ENCODE measurements around the gene TUG1. TPM values are rescaled to one million over a fixed set of nuclear protein-coding genes. Genes with fewer than 3 reads are reported as not detected.

TUG1 gene
- polyA plus RNA-seq, 1 of the 3 experiments (the other 2 are of a cell fraction) = 46.8 TPM

DNA sequence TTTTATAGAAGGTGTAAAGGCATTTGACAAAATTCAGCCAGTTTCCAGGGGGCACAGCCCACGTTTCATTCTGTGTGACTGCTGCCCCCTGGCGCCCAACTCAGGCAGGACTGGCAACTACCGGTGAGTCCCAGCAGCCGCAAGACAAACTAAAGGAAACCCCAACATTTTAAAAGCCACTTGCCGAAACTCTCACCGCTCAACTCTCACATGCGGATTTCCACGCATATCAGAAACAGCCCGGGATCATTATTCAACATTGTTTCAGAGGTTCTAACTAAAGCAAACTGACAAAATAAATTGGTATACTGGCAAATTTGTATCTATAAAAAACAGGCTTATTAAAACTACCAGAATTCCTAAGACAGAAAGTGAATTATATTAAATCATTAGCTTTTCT, 48.7 kb upstream of the TUG1 start:
- H3K27me3 ChIP-seq (ENCODE audit: insufficient read depth) = no peaks in the 10 kb centered on the region
- peak; percentile 84 for DNase-seq
- no peaks in the 10 kb centered on the region for H3K9me2 ChIP-seq
- no peaks in the 10 kb centered on the region; the same call in 1 of the 2 replicates for H3K9me3 ChIP-seq
- peaks cover 0 to 10% of the 10 kb centered on the region in 2 experiments; a peak in 1 of 4 replicates for H3K4me1 ChIP-seq (ENCODE audit: control insufficient read depth in 1 of 2, insufficient read depth in 2 of 2, low read depth in 1 of 2, low read length in 1 of 2)
- no peaks in the 10 kb centered on the region for H4K20me1 ChIP-seq (ENCODE audit: insufficient read depth)
- TF ChIP-seq, protein P1, sequence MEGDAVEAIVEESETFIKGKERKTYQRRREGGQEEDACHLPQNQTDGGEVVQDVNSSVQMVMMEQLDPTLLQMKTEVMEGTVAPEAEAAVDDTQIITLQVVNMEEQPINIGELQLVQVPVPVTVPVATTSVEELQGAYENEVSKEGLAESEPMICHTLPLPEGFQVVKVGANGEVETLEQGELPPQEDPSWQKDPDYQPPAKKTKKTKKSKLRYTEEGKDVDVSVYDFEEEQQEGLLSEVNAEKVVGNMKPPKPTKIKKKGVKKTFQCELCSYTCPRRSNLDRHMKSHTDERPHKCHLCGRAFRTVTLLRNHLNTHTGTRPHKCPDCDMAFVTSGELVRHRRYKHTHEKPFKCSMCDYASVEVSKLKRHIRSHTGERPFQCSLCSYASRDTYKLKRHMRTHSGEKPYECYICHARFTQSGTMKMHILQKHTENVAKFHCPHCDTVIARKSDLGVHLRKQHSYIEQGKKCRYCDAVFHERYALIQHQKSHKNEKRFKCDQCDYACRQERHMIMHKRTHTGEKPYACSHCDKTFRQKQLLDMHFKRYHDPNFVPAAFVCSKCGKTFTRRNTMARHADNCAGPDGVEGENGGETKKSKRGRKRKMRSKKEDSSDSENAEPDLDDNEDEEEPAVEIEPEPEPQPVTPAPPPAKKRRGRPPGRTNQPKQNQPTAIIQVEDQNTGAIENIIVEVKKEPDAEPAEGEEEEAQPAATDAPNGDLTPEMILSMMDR (IDR thresholded peaks at IDR 0.05) = peak; percentile 96
- TF ChIP-seq SMC3 (IDR thresholded peaks at IDR 0.05; ENCODE audit: low read depth, low read length) (peak; percentile 95), YY1 (IDR thresholded peaks at IDR 0.05; ENCODE audit: low read depth) (no peak), RAD21 (IDR thresholded peaks at IDR 0.05; ENCODE audit: low read length) (peak; percentile 89)
- ChIA-PET POLR2A (no interaction called here), CTCF (interaction anchor here (0.6 to 8.7 kb wide), 53 partner anchors 11 to 475 kb away, joined by 3 to 170 read pairs (median 4); partner anchors contain the start of gene SLC35E4)
- no peak overlapping the region for H3K27ac ChIP-seq (ENCODE audit: low read depth in 2 of 2, low read length in 1 of 2)
- no peak overlapping the region for H3K9ac ChIP-seq
- H3K79me2 ChIP-seq (ENCODE audit: insufficient read depth) = no peaks in the 10 kb centered on the region
- peak overlapping the region in 1 of 2 experiments; percentile 23; a peak in 1 of 4 replicates for H3K4me3 ChIP-seq (ENCODE audit: low read depth in 2 of 2, low read length in 1 of 2)
- H3F3A ChIP-seq (replicated peaks; ENCODE audit: insufficient read depth) = no peaks in the 10 kb centered on the region
- peaks cover 0 to 2% of the 10 kb centered on the region in 2 experiments for H3K36me3 ChIP-seq (replicated peaks in 1 of 2; ENCODE audit: control insufficient read depth in 1 of 2, insufficient read depth in 2 of 2, low read length in 1 of 2)
- 2% methylated on average over 9 of the region's 9 CpGs for WGBS (ENCODE audit: low lambda C conversion rate)
- H2AFZ ChIP-seq (ENCODE audit: low read depth) = peak overlapping the region; percentile 38; the same call in 1 of the 2 replicates
- H3K4me2 ChIP-seq = no peak overlapping the region

DNA sequence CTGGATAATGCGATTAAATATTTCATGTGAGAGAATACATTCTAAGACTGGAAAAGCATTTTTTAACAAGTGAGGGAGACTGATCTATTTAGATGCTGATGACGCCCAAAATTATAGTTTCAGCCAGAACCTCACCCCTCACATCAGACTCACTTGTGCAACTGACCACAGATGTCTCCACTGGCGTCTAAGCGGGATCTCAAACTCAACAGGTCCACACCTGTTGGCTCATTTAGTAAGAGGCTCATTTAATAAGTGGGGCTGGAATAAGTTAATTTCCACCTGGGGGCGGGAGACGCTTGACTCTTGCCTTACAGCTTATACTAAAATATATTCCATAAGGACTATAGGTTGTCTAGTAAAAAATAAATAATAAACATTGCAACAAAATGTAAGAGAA, 48.0 kb upstream of the TUG1 start:
- Histone ChIP-seq H3F3A (replicated peaks; ENCODE audit: insufficient read depth) (no peaks in the 10 kb centered on the region), H3K4me3 (ENCODE audit: low read depth in 2 of 2, low read length in 1 of 2) (no peak overlapping the region), H2AFZ (ENCODE audit: low read depth) (no peak overlapping the region), H3K9me2 (no peaks in the 10 kb centered on the region), H4K20me1 (ENCODE audit: insufficient read depth) (no peaks in the 10 kb centered on the region), H3K36me3 (replicated peaks in 1 of 2; ENCODE audit: control insufficient read depth in 1 of 2, insufficient read depth in 2 of 2, low read length in 1 of 2) (peaks cover 4 to 7% of the 10 kb centered on the region in 2 experiments), H3K9ac (no peak overlapping the region), H3K9me3 (no peaks in the 10 kb centered on the region; the same call in 1 of the 2 replicates), H3K79me2 (ENCODE audit: insufficient read depth) (no peaks in the 10 kb centered on the region), H3K27ac (ENCODE audit: low read depth in 2 of 2, low read length in 1 of 2) (no peak overlapping the region), H3K27me3 (ENCODE audit: insufficient read depth) (no peaks in the 10 kb centered on the region), H3K4me2 (no peak overlapping the region), H3K4me1 (ENCODE audit: control insufficient read depth in 1 of 2, insufficient read depth in 2 of 2, low read depth in 1 of 2, low read length in 1 of 2) (peaks cover 0 to 10% of the 10 kb centered on the region in 2 experiments; a peak in 1 of 4 replicates)
- ChIA-PET CTCF (interaction anchor here (0.7 to 8.7 kb wide), 34 partner anchors 9 to 476 kb away, joined by 3 to 170 read pairs (median 5); partner anchors contain the start of gene SLC35E4), POLR2A (interaction anchor here (1.9 kb wide), 1 partner anchor 164 kb away, joined by 6 read pairs; no protein-coding TSS in a partner anchor)
- TF ChIP-seq GATA2 (CRISPR knock-in tag; IDR thresholded peaks at IDR 0.05) (no peak), SIN3A (IDR thresholded peaks at IDR 0.05; ENCODE audit: borderline replicate concordance, low read depth, low read length) (no peak), JUND (IDR thresholded peaks at IDR 0.05) (no peak), EP300 (IDR thresholded peaks at IDR 0.05; ENCODE audit: borderline replicate concordance in 1 of 2, low read depth in 1 of 2, low read length in 1 of 2) (no peak), NRF1 (IDR thresholded peaks at IDR 0.05; ENCODE audit: low read depth, low read length) (no peak), RFX5 (IDR thresholded peaks at IDR 0.05; ENCODE audit: low read length) (no peak), CHD2 (IDR thresholded peaks at IDR 0.05; ENCODE audit: low read length, partially characterized antibody) (no peak)
- TF ChIP-seq, protein P2, sequence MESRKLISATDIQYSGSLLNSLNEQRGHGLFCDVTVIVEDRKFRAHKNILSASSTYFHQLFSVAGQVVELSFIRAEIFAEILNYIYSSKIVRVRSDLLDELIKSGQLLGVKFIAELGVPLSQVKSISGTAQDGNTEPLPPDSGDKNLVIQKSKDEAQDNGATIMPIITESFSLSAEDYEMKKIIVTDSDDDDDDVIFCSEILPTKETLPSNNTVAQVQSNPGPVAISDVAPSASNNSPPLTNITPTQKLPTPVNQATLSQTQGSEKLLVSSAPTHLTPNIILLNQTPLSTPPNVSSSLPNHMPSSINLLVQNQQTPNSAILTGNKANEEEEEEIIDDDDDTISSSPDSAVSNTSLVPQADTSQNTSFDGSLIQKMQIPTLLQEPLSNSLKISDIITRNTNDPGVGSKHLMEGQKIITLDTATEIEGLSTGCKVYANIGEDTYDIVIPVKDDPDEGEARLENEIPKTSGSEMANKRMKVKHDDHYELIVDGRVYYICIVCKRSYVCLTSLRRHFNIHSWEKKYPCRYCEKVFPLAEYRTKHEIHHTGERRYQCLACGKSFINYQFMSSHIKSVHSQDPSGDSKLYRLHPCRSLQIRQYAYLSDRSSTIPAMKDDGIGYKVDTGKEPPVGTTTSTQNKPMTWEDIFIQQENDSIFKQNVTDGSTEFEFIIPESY (IDR thresholded peaks at IDR 0.05; ENCODE audit: borderline replicate concordance, low read depth) = no peak
- TF ChIP-seq, protein P3, sequence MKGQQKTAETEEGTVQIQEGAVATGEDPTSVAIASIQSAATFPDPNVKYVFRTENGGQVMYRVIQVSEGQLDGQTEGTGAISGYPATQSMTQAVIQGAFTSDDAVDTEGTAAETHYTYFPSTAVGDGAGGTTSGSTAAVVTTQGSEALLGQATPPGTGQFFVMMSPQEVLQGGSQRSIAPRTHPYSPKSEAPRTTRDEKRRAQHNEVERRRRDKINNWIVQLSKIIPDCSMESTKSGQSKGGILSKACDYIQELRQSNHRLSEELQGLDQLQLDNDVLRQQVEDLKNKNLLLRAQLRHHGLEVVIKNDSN (IDR thresholded peaks at IDR 0.05; ENCODE audit: borderline replicate concordance, low read depth) = no peak
- WGBS (ENCODE audit: low lambda C conversion rate) = 75% methylated on average over 6 of the region's 6 CpGs
- peak; percentile 26 for DNase-seq
